Measurements from ENCODE around the gene GRID2. TPM values are rescaled to one million over a fixed set of nuclear protein-coding genes. Genes with fewer than 3 reads are reported as not detected.

Gene GRID2
- total RNA-seq = 0.13 TPM in 1 of 2 replicates, not detected in the other

GRCh38 chr4:92303621-92304027 lies at the start of gene GRID2:
Gene GRID2, plus strand, starts transcription at chr4:92303966.

All from mesangial cell (primary cell).